GM13976 (cell line): ENCODE results near the gene ZBTB33.

Experiments
- DNase-seq: peaks from one replicate; pipeline ENCODE4 v3.0.0; 2012; ENCODE audit warnings: low spot score
- in situ Hi-C: fragments of 300-500 bp; cut with MboI; formaldehyde crosslinking; loops from one replicate; pipeline ENCODE4 v1.12.0; 2022; ENCODE audit warnings: low sequenced_read_pairs, mixed read lengths, inconsistent platforms; ENCODE audit not compliant: unreplicated experiment
- TF ChIP-seq, protein P1 (sequence below): IDR thresholded peaks from 2 replicates; pipeline ENCODE4 v1.5.1; 2012; ENCODE audit warnings: borderline replicate concordance, mild to moderate bottlenecking; ENCODE audit not compliant: insufficient read depth; ENCODE audit errors: extremely low read depth, missing control alignments, control extremely low read depth

The ZBTB33 gene

DNA sequence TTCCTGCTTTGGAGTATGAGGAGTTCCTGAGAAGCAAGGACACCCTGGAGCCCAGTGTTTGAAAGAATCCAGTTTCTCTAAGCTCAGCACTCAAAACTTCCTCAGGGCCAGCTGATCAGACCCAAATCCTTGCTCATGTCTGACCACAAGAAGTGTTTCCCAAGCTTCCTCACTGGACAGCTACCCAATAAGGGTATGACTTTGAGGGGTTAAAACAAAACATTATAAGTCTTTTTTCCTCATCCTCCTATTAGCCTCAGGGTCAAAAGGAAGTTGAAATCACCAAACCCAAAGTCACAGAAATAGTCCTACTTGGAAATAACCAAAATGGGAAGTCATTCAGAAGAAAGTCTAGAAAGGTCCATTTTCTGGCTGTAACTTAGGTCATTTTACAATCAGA, 13.7 kb downstream of the ZBTB33 start:
- TF ChIP-seq, protein P1, sequence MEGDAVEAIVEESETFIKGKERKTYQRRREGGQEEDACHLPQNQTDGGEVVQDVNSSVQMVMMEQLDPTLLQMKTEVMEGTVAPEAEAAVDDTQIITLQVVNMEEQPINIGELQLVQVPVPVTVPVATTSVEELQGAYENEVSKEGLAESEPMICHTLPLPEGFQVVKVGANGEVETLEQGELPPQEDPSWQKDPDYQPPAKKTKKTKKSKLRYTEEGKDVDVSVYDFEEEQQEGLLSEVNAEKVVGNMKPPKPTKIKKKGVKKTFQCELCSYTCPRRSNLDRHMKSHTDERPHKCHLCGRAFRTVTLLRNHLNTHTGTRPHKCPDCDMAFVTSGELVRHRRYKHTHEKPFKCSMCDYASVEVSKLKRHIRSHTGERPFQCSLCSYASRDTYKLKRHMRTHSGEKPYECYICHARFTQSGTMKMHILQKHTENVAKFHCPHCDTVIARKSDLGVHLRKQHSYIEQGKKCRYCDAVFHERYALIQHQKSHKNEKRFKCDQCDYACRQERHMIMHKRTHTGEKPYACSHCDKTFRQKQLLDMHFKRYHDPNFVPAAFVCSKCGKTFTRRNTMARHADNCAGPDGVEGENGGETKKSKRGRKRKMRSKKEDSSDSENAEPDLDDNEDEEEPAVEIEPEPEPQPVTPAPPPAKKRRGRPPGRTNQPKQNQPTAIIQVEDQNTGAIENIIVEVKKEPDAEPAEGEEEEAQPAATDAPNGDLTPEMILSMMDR, result no peak
- in situ Hi-C loops, result no loop called here
- DNase-seq, result no peak

GRCh38 chrX:120269373-120270035, 18.9 kb downstream of the ZBTB33 start:
- TF ChIP-seq, protein P1, result no peak
- DNase-seq, result no peak
- in situ Hi-C loops, result no loop called here

DNA sequence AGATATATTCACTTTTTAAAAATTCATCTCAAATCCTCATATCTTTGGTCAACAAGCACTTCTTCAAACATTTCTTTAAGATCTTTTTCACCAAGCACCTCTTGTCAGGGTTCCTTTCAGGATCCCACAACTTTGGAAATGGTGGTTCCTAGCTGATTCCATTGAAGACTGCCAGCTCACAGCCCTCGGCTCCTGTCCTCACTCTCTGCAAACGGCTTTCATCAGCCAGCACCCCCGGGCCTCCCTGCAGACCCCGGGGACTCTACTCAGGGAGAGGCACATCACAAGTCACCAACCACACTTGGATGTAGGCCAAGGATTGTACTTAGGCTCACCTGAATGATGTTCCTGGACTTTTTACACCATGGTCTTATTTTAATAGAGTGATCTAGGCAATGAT, 20.0 kb downstream of the ZBTB33 start:
- in situ Hi-C loops, result no loop called here
- TF ChIP-seq, protein P1, result no peak

DNA sequence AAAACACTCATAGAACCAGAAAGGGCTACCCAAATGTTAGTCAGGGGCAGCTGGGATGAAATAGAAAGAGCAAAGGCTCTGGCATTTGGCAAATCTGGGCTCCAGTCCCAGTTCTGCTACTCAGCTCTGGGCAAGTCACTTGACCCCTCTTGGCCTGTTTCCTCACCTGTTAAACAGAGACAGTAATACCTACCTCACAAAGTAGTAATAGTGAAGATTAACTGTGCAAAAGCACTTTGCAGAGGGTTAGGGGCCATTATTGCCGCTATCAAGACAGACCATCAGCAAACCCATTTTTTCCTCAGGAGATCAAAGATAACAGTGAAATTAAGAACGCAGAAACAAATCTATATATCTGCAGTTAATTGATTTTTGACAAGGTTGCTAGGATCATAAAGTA, 20.6 kb downstream of the ZBTB33 start:
- no peak for DNase-seq
- TF ChIP-seq, protein P1, result no peak
- in situ Hi-C loops, result no loop called here

More for the DNA sequence above, 20.0 kb downstream of the ZBTB33 start:
- DNase-seq, result no peak

- in situ Hi-C loops, result no loop called here
- DNase-seq, result no peak
- TF ChIP-seq, protein P1, result no peak
These were observed 23.5 kb downstream of the ZBTB33 start for GRCh38 chrX:120274145-120274544.

DNA sequence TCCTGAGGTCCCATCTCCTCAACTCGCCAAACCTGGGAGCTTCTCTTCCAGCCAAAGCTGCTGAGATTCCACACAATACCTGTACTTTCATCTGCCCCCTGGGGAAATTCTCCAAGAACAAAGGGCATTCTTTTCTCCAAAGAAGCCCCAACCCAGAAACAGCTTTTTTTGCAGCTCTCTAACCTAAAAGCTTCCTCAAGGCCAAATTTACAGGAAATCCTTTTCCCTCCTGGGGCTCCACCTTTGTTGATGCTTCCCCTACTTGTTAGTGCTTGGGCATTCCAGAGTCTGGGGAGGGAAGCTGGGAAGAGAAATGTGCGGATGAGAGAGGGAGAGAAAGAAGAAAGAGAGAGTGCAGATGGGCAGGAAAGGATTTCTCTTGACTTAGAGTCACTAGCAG, 24.3 kb downstream of the ZBTB33 start:
- TF ChIP-seq, protein P1, result no peak
- no peak for DNase-seq
- in situ Hi-C loops, result no loop called here
